Effector memory CD8-positive, alpha-beta T cell (primary cell): Measurements from ENCODE around the gene ZBTB43.

Source experiments
- ATAC-seq: fragments of 150-1000 bp; cut with Tn5 transposase; replicated peaks from 2 replicates; pipeline ENCODE4 v1.10.0; 2021; ENCODE audit warnings: mild to moderate bottlenecking, moderate library complexity
- DNase-seq, 3 experiments: peaks; one replicate each; pipeline ENCODE4 v3.0.0; 2021
- H3K27ac Mint-ChIP-seq, 2 donors: one replicate each; pipeline ENCODE4 v1.8.0; 2022; ENCODE audit warnings: mild to moderate bottlenecking in 2 of 2, mixed read lengths in 2 of 2, moderate library complexity in 2 of 2
- H3K27me3 Mint-ChIP-seq, 2 donors: one replicate each; pipeline ENCODE4 v1.8.0; 2022; ENCODE audit warnings: mixed read lengths in 2 of 2
- H3K36me3 Mint-ChIP-seq: one replicate; pipeline ENCODE4 v1.8.0; 2022; ENCODE audit warnings: mild to moderate bottlenecking, moderate library complexity, mixed read lengths; ENCODE audit not compliant: insufficient read depth
- H3K4me1 Mint-ChIP-seq, 2 donors: one replicate each; pipeline ENCODE4 v1.8.0; 2022; ENCODE audit warnings: low read depth in 2 of 2, mixed read lengths in 2 of 2
- H3K4me3 Mint-ChIP-seq, 2 donors: one replicate each; pipeline ENCODE4 v1.8.0; 2022; ENCODE audit warnings: mild to moderate bottlenecking in 2 of 2, mixed read lengths in 2 of 2, moderate library complexity in 2 of 2
- H3K9me3 Mint-ChIP-seq, 2 donors: one replicate each; pipeline ENCODE4 v1.8.0; 2022; ENCODE audit warnings: mixed read lengths in 2 of 2

Gene ZBTB43

GRCh38 chr9:126842220-126842842 lies 37.5 kb downstream of the ZBTB43 start:
- Mint-ChIP-seq H3K27me3 (peaks cover 0 to 6% of the 10 kb centered on the region in 2 donors), H3K27ac (peak overlapping the region in 1 of 2 donors; percentile 13), H3K4me1 (peaks cover 9 to 10% of the 10 kb centered on the region in 2 donors), H3K4me3 (no peak overlapping the region), H3K36me3 (peaks cover 21% of the 10 kb centered on the region), H3K9me3 (no peaks in the 10 kb centered on the region)
- no peak for ATAC-seq
- no peak for DNase-seq

DNA sequence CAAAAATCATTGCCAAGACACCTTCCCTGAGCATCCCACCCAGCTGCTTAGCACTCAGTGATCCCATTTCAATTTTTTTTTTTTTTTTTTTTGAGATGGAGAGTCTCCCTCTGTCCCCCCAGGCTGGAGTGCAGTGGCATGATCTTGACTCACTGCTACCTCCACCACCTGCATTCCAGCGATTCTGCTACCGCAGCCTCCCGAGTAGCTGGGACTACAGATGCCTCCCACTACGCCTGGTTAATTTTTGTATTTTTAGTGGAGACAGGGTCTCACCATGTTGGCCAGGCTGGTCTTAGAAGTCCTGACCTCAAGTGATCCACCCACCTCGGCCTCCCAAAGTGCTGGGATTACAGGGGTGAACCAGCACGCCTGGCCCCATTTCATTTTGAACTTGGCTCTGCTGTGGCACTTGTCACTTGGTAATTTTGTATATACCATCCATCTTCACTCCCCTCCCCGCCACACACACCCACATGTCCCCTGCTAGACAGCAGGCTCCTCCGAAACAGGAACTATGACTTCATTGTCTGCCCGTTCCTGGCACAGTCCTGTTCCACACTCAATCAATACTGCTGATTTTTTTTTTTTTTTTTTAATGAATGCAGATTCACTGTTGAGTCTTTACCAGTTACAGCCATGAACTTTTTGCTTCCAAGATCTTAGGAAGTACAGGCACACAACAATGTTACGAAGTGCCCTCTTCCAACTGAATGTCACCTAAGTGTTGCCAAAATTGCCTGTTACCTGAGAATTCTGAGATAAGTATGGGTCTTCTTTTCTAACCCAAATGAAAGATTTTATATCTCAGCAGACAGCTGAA lies 38.3 kb downstream of the ZBTB43 start:
- Mint-ChIP-seq H3K36me3 (peaks cover 15% of the 10 kb centered on the region), H3K27me3 (peaks cover 0 to 9% of the 10 kb centered on the region in 2 donors), H3K4me3 (no peak overlapping the region), H3K27ac (no peak overlapping the region), H3K4me1 (peaks cover 9 to 10% of the 10 kb centered on the region in 2 donors), H3K9me3 (no peaks in the 10 kb centered on the region)
- ATAC-seq (no peak), DNase-seq (no peak)

GRCh38 chr9:126844085-126844484 lies 39.2 kb downstream of the ZBTB43 start:
- peaks cover 0 to 14% of the 10 kb centered on the region in 2 donors for H3K27me3 Mint-ChIP-seq
- no peak overlapping the region for H3K4me3 Mint-ChIP-seq
- no peak for ATAC-seq
- peaks cover 12% of the 10 kb centered on the region for H3K36me3 Mint-ChIP-seq
- peak overlapping the region in 1 of 2 donors; percentile 48 for H3K27ac Mint-ChIP-seq
- H3K4me1 Mint-ChIP-seq: peaks cover 3 to 9% of the 10 kb centered on the region in 2 donors
- H3K9me3 Mint-ChIP-seq: no peaks in the 10 kb centered on the region
- no peak for DNase-seq

DNA sequence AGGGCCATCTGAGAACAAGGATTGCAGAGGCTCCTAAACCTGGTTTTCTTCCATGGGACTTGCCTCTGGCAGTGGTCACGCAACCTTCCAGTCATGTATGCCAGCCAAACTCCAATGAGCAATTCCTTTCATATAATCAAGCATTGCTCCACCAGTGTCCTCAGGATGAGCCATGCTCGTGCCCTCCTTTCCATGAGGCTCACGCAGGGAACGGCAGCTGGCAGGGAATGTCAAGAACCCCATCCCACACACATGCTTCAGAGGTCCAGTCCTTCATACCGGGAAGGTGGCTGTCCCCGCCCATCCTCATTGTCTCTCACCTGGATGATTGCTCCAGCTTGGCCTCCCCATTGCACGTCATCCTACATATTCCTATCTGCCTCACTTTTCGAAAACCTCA lies 42.2 kb downstream of the ZBTB43 start:
- DNase-seq: no peak
- H3K4me1 Mint-ChIP-seq: peaks cover 0 to 6% of the 10 kb centered on the region in 2 donors
- ATAC-seq: no peak
- H3K36me3 Mint-ChIP-seq: peaks cover 7% of the 10 kb centered on the region
- H3K4me3 Mint-ChIP-seq: no peak overlapping the region
- H3K27me3 Mint-ChIP-seq: peaks cover 17 to 37% of the 10 kb centered on the region in 2 donors
- H3K9me3 Mint-ChIP-seq: no peaks in the 10 kb centered on the region
- H3K27ac Mint-ChIP-seq: no peak overlapping the region

GRCh38 chr9:126849591-126850225 lies 44.9 kb downstream of the ZBTB43 start:
- Mint-ChIP-seq H3K4me3 (no peak overlapping the region), H3K27me3 (peaks cover 32 to 64% of the 10 kb centered on the region in 2 donors), H3K4me1 (peaks cover 0 to 2% of the 10 kb centered on the region in 2 donors), H3K27ac (no peak overlapping the region), H3K36me3 (peaks cover 3% of the 10 kb centered on the region), H3K9me3 (no peaks in the 10 kb centered on the region)
- DNase-seq: no peak
- ATAC-seq: no peak

- Mint-ChIP-seq H3K36me3 (peaks cover 3% of the 10 kb centered on the region), H3K4me3 (no peak overlapping the region), H3K9me3 (no peaks in the 10 kb centered on the region), H3K27ac (no peak overlapping the region), H3K27me3 (peaks cover 37 to 81% of the 10 kb centered on the region in 2 donors), H3K4me1 (peaks cover 0 to 2% of the 10 kb centered on the region in 2 donors)
- no peak for DNase-seq
- ATAC-seq: no peak
These were observed 46.5 kb downstream of the ZBTB43 start for GRCh38 chr9:126851286-126851880.

GRCh38 chr9:126852086-126852688 lies 47.3 kb downstream of the ZBTB43 start:
- DNase-seq: no peak
- no peaks in the 10 kb centered on the region for H3K9me3 Mint-ChIP-seq
- H3K4me1 Mint-ChIP-seq: peaks cover 0 to 2% of the 10 kb centered on the region in 2 donors
- no peak overlapping the region for H3K27ac Mint-ChIP-seq
- H3K4me3 Mint-ChIP-seq: no peak overlapping the region
- H3K27me3 Mint-ChIP-seq: peaks cover 42 to 82% of the 10 kb centered on the region in 2 donors
- ATAC-seq: no peak
- H3K36me3 Mint-ChIP-seq: peaks cover 3% of the 10 kb centered on the region

- H3K27me3 Mint-ChIP-seq: peaks cover 42 to 83% of the 10 kb centered on the region in 2 donors
- no peaks in the 10 kb centered on the region for H3K9me3 Mint-ChIP-seq
- no peaks in the 10 kb centered on the region for H3K4me1 Mint-ChIP-seq
- H3K36me3 Mint-ChIP-seq: peaks cover 3% of the 10 kb centered on the region
- H3K27ac Mint-ChIP-seq: no peak overlapping the region
- DNase-seq (no peak), ATAC-seq (no peak)
- no peak overlapping the region for H3K4me3 Mint-ChIP-seq
These were observed 48.8 kb downstream of the ZBTB43 start for GRCh38 chr9:126853667-126854066.

DNA sequence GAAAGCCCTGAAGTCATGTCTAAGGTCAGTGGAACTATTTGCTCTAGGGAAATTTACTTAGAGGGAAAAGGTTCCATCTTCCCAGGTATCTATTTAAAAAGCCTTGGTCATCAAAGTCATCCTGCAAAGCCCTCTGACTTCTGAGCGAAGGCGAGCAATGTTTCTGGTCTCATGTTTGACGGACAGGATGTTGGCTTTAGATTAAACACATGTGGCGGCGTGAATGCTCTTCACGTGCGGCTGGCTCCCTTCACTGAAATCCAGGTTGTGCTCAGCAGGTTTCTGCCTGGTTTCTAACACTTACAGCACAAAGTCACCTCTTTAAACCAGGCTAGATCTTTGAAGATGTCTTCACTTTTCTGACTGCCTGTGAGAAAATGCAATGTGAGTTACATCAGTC lies 49.9 kb downstream of the ZBTB43 start:
- peaks cover 3% of the 10 kb centered on the region for H3K36me3 Mint-ChIP-seq
- no peak for ATAC-seq
- no peaks in the 10 kb centered on the region for H3K9me3 Mint-ChIP-seq
- no peak for DNase-seq
- H3K27me3 Mint-ChIP-seq: peaks cover 42 to 82% of the 10 kb centered on the region in 2 donors
- no peak overlapping the region for H3K27ac Mint-ChIP-seq
- H3K4me1 Mint-ChIP-seq: peaks cover 0 to 2% of the 10 kb centered on the region in 2 donors
- H3K4me3 Mint-ChIP-seq: no peak overlapping the region

DNA sequence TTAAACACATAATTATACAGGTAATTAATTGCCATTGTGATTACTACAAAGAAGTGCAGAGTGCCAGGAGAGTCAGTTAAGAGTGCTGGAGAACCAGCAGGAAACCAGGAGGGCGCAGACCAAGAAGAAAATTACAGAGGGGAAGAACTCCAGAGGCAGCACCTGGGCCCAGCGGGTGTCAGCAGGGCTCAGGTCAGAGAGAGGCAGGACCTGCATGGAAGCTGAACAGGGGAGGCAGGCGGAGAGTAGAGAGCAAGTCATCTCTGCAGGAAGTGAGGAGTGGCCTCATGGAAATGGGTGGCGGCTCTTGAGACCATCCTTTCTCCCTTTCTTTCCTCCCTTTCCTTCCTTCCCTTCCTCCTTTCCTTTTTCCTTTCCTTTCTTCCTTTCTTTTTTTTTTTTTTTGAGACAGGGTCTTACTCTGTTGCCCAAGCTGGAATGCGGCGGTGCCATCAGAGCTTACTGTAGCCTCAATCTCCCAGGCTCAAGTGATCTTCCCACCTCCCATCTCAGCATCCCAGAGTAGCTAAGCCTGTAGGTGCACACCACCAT lies 51.6 kb downstream of the ZBTB43 start:
- peaks cover 3 to 5% of the 10 kb centered on the region in 2 donors for H3K4me1 Mint-ChIP-seq
- DNase-seq (no peak), ATAC-seq (no peak)
- peaks cover 31 to 66% of the 10 kb centered on the region in 2 donors for H3K27me3 Mint-ChIP-seq
- no peak overlapping the region for H3K27ac Mint-ChIP-seq
- no peaks in the 10 kb centered on the region for H3K9me3 Mint-ChIP-seq
- peaks cover 3% of the 10 kb centered on the region for H3K36me3 Mint-ChIP-seq
- no peak overlapping the region for H3K4me3 Mint-ChIP-seq

GRCh38 chr9:126857261-126857960 lies 52.6 kb downstream of the ZBTB43 start:
- Mint-ChIP-seq H3K4me3 (no peak overlapping the region), H3K27me3 (peaks cover 21 to 56% of the 10 kb centered on the region in 2 donors), H3K9me3 (no peaks in the 10 kb centered on the region), H3K36me3 (peaks cover 3% of the 10 kb centered on the region), H3K4me1 (peaks cover 13% of the 10 kb centered on the region in 2 donors), H3K27ac (no peak overlapping the region)
- DNase-seq: no peak
- ATAC-seq: no peak

DNA sequence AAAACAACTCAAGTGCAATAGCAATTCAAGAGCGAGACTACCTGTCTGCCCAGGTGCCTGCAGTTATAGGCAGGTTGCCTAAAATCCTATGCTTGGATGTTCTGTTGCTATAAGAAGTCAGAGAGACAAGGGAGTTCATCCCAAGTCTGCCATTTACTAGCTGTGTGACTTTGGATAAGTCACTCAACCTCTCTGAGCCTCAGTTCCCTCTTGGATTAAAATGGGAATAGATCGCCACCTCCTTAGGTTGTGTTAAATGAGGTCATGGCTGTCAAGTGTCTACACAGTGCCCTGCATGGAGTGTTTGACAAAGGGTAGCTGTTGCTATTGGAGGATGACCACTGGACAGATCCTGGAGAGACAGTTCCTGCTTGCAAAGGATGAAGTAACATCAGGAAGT lies 54.3 kb downstream of the ZBTB43 start:
- Mint-ChIP-seq H3K27me3 (peaks cover 10 to 39% of the 10 kb centered on the region in 2 donors), H3K36me3 (no peaks in the 10 kb centered on the region), H3K4me1 (peaks cover 20 to 24% of the 10 kb centered on the region in 2 donors), H3K27ac (peak overlapping the region in 1 of 2 donors; percentile 69), H3K4me3 (peak overlapping the region; percentile 78 to 79), H3K9me3 (no peaks in the 10 kb centered on the region)
- ATAC-seq (no peak), DNase-seq (no peak)
